Measurements from ENCODE around the gene POC1A. TPM values are rescaled to one million over a fixed set of nuclear protein-coding genes. Genes with fewer than 3 reads are reported as not detected.
"Not testable (repeated sequence)": the region's sequence is repeated elsewhere in the genome, so short reads cannot be mapped to it uniquely, and the experiment has no call there.

POC1A gene
- total RNA-seq, 6 donors from 2014 or later, result 1.0 to 4.2 (median 2.8) TPM

- no peak for ATAC-seq (ENCODE audit: low FRiP score in 2 of 2)
- no peak overlapping the region for H3K27ac ChIP-seq
- 94 to 100% methylated on average over 1 of the region's 1 CpG for WGBS, 2 donors
Measured at GRCh38 chr3:52178537-52178936, 24.3 kb upstream of the POC1A start.

GRCh38 chr3:52178126-52178525 is 23.9 kb upstream of the POC1A start:
- 78 to 81% methylated on average over 4 of the region's 4 CpGs for WGBS, 2 donors
- peak overlapping the region in 1 of 4 donors; percentile 55 for H3K27ac ChIP-seq
- not testable (repeated sequence) for H3K36me3 ChIP-seq; ATAC-seq (ENCODE audit: low FRiP score in 2 of 2); H3K4me3 ChIP-seq; H3K27me3 ChIP-seq; H3K9me3 ChIP-seq; DNase-seq
- H3K4me1 ChIP-seq, result peaks cover 4 to 19% (median 8%) of the 10 kb centered on the region in 4 donors

More at GRCh38 chr3:52178537-52178936, 24.3 kb upstream of the POC1A start:
- Histone ChIP-seq H3K4me1 (peaks cover 4 to 19% (median 8%) of the 10 kb centered on the region in 4 donors), H3K36me3 (no peaks in the 10 kb centered on the region), H3K9me3 (no peaks in the 10 kb centered on the region), H3K4me3 (no peak overlapping the region), H3K27me3 (no peaks in the 10 kb centered on the region)
- TF ChIP-seq POLR2AphosphoS5 (IDR thresholded peaks at IDR 0.05) (no peak), POLR2A (IDR thresholded peaks at IDR 0.05) (no peak), CTCF (IDR thresholded peaks at IDR 0.05) (no peak), EP300 (IDR thresholded peaks at IDR 0.05) (no peak)
- DNase-seq, result no peak

GRCh38 chr3:52177701-52178042 is 23.4 kb upstream of the POC1A start:
- WGBS, 2 donors, result 70 to 75% methylated on average over 5 of the region's 5 CpGs
- TF ChIP-seq EP300 (IDR thresholded peaks at IDR 0.05), result no peak
- Histone ChIP-seq H3K4me3 (no peak overlapping the region), H3K4me1 (peaks cover 4 to 19% (median 8%) of the 10 kb centered on the region in 4 donors), H3K36me3 (no peaks in the 10 kb centered on the region), H3K9me3 (no peaks in the 10 kb centered on the region), H3K27ac (peak overlapping the region in 1 of 4 donors; percentile 55), H3K27me3 (no peaks in the 10 kb centered on the region)
- DNase-seq, result peak in 1 of 2 donors; percentile 72
- peak in 1 of 2 donors; percentile 19 for ATAC-seq (ENCODE audit: low FRiP score in 2 of 2)

- peak in 1 of 2 donors; percentile 82 for DNase-seq
- Histone ChIP-seq H3K27me3 (no peaks in the 10 kb centered on the region), H3K9me3 (no peaks in the 10 kb centered on the region), H3K27ac (peak overlapping the region in 1 of 4 donors; percentile 55), H3K4me3 (no peak overlapping the region), H3K4me1 (peaks cover 4 to 19% (median 8%) of the 10 kb centered on the region in 4 donors), H3K36me3 (no peaks in the 10 kb centered on the region)
- whole genome bisulfite sequencing, 2 donors, result 54 to 60% methylated on average over 14 to 15 of the region's 15 CpGs
- TF ChIP-seq CTCF (IDR thresholded peaks at IDR 0.05), result peak in 1 of 6 experiments; percentile 11
- no peak for TF ChIP-seq EP300 (IDR thresholded peaks at IDR 0.05)
- TF ChIP-seq POLR2AphosphoS5 (IDR thresholded peaks at IDR 0.05), result peak; percentile 33 to 41
- no peak for TF ChIP-seq POLR2A (IDR thresholded peaks at IDR 0.05)
- peak; percentile 27 to 72 for ATAC-seq (ENCODE audit: low FRiP score in 2 of 2)
Measured at GRCh38 chr3:52176951-52177700, 22.9 kb upstream of the POC1A start.

- Histone ChIP-seq H3K27ac (no peak overlapping the region), H3K36me3 (no peaks in the 10 kb centered on the region), H3K4me3 (no peak overlapping the region), H3K27me3 (no peaks in the 10 kb centered on the region), H3K4me1 (peaks cover 4 to 19% (median 8%) of the 10 kb centered on the region in 4 donors), H3K9me3 (no peaks in the 10 kb centered on the region)
- ATAC-seq (ENCODE audit: low FRiP score in 2 of 2) (no peak), DNase-seq (no peak)
- TF ChIP-seq POLR2AphosphoS5 (IDR thresholded peaks at IDR 0.05) (no peak), POLR2A (IDR thresholded peaks at IDR 0.05) (no peak), EP300 (IDR thresholded peaks at IDR 0.05) (no peak), CTCF (IDR thresholded peaks at IDR 0.05) (no peak)
- 91 to 94% methylated on average over 7 to 8 of the region's 8 CpGs for WGBS, 2 donors
Measured at GRCh38 chr3:52176180-52176752, 22.0 kb upstream of the POC1A start.

All from upper lobe of left lung (tissue), 6 donors.